Stomach (tissue), 9 donors: ENCODE data around the gene IL36RN. TPM values are rescaled to one million over a fixed set of nuclear protein-coding genes. Genes with fewer than 3 reads are reported as not detected.

ENCODE experiments used
- DNase-seq, 2 donors: peaks; one replicate each; pipeline versions ENCODE4 v3.0.0 to v3.0.0-alpha.2; 2013 to 2019
- H3K27ac ChIP-seq, 5 donors: fragments of 200-600 bp in 4 of 5; sonication (generic) in 4 of 5; one replicate each; pipeline ENCODE4 v1.5.1; 2013 to 2019; ENCODE audit warnings: mild to moderate bottlenecking in 1 of 5, moderate library complexity in 1 of 5
- H3K27me3 ChIP-seq, 3 donors: fragments of 200-600 bp; sonication (generic); one replicate each; pipeline ENCODE4 v1.5.1; 2017 to 2019; ENCODE audit warnings: mixed run types in 1 of 3
- H3K36me3 ChIP-seq, 4 donors: fragments of 200-600 bp; sonication (generic); 1 replicate in 3 of 4; 2 replicates in 1 of 4; pipeline ENCODE4 v1.5.1; 2016 to 2019
- H3K4me1 ChIP-seq, 4 donors: fragments of 200-600 bp; sonication (generic); one replicate each; pipeline ENCODE4 v1.5.1; 2016 to 2019
- H3K4me3 ChIP-seq, 4 donors: fragments of 200-600 bp; sonication (generic) in 3 of 4; one replicate each; pipeline ENCODE4 v1.5.1; 2016 to 2019; ENCODE audit warnings: mild to moderate bottlenecking in 1 of 4
- H3K9me3 ChIP-seq, 4 donors: fragments of 200-600 bp; sonication (generic); one replicate each; pipeline ENCODE4 v1.5.1; 2016 to 2019
- EP300 ChIP-seq: sonication (generic); formaldehyde crosslinking; IDR thresholded peaks from one replicate; pipeline ENCODE4 v1.6.1; 2017; ENCODE audit warnings: antibody characterized with exemption
- POLR2A ChIP-seq, 4 donors: fragments of 450-650 bp; IDR thresholded peaks; one replicate each; pipeline ENCODE4 v1.6.1; 2016; ENCODE audit warnings: antibody characterized with exemption in 4 of 4, control low read depth in 2 of 4, mild to moderate bottlenecking in 1 of 4, moderate library complexity in 1 of 4
- POLR2AphosphoS5 ChIP-seq, 3 donors: sonication (generic); formaldehyde crosslinking; IDR thresholded peaks; one replicate each; pipeline ENCODE4 v1.6.1; 2016; ENCODE audit warnings: antibody characterized with exemption in 3 of 3
- WGBS, 5 donors: extraction: QIAGEN DNeasy Blood & Tissue Kit in 3 of 5; methylation state at CpG; one replicate each; pipeline versions ENCODE4 v1.1.5 to v1.1.7; 2013 to 2018; 5-methylcytosine and 5-hydroxymethylcytosine counted together
- intact Hi-C: fragments of 100-400 bp; cut with DNase I; formaldehyde crosslinking; loops from one replicate; pipeline ENCODE4 v1.15.1; 2023; ENCODE audit warnings: low total_unique reads
- polyA plus RNA-seq, 3 donors: library from polyadenylated mRNA; stranded (reverse); fragments of 200-250 nt; gene quantifications; one replicate each; pipeline ENCODE4 v1.2.3, GENCODE V29; 2013
- total RNA-seq, 5 donors: library from RNA; depleted of rRNA; stranded (reverse); fragments of >200 nt; gene quantifications; one replicate each; pipeline versions ENCODE4 v1.1.0 to v1.2.3, GENCODE V29; 2014 to 2016
- TF ChIP-seq, protein P1 (sequence below), 7 experiments: fragments of 450-650 bp in 4 of 7; fragments of 200-600 bp in 3 of 7; sonication (generic) in 3 of 7; IDR thresholded peaks; one replicate each; pipeline ENCODE4 v1.5.1; 2016 to 2019; ENCODE audit warnings: antibody characterized with exemption in 7 of 7, control low read depth in 2 of 7, mild to moderate bottlenecking in 1 of 7
- donor health status: healthy with polysubstance abuse.
- donor health status: Bipolar disorder and iron deficiency.
- donor health status: healthy.

The IL36RN gene
- total and polyA plus RNA-seq, 8 donors = 1.8 TPM; not detected in 7

DNA sequence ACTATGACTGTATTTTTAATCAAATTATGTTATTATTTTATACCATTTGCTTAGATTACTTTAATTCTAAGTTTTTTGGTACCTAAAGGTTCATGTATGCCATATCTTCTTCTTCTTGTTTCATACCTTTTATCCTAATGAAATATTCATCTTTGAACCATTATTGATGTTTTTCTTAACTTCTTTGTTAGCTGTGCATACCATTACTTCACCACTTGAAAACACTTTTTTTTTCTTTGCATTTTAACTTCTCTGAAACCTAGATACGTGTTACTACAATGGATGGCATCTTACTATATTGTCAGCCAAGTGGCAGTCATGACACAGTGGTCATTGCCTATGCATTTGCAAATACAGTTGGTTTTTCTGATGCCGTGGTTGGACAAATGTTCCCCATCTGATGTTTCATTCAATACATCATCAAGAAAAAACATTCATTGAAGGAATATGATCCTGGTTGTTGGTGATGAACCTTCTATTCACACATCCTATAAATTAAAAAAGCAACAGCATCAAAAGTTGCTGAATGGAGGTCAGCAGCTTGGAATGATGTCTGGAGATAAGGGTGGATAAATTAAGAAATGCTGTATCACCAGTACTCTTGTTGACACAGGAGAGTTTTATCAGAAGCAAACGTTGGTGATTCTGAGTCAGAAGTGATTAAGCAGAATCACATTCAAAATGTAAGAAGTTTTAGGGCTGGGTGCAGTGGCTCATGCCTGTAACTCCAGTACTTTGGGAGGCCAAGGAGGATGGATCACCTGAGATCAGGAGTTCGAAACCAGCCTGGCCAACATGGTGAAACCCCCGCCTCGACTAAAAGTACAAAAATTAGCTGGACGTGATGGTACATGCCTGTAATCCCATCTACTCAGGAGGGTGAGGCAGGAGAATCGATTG is 46.3 kb upstream of the IL36RN start:
- no peak overlapping the region for H3K27ac ChIP-seq
- no peaks in the 10 kb centered on the region for H3K36me3 ChIP-seq
- DNase-seq = peak in 1 of 2 donors; percentile 50
- H3K9me3 ChIP-seq = no peaks in the 10 kb centered on the region
- no peaks in the 10 kb centered on the region for H3K4me1 ChIP-seq
- no peak overlapping the region for H3K4me3 ChIP-seq
- H3K27me3 ChIP-seq = no peaks in the 10 kb centered on the region
- intact Hi-C loops = no loop called here
- WGBS, 5 donors = 38 to 61% (median 58%) methylated on average over 8 of the region's 8 CpGs
- TF ChIP-seq POLR2A (IDR thresholded peaks at IDR 0.05) (no peak), POLR2AphosphoS5 (IDR thresholded peaks at IDR 0.05) (peak in 2 of 3 donors; percentile 28 to 70), EP300 (no peak)
- TF ChIP-seq, protein P1, sequence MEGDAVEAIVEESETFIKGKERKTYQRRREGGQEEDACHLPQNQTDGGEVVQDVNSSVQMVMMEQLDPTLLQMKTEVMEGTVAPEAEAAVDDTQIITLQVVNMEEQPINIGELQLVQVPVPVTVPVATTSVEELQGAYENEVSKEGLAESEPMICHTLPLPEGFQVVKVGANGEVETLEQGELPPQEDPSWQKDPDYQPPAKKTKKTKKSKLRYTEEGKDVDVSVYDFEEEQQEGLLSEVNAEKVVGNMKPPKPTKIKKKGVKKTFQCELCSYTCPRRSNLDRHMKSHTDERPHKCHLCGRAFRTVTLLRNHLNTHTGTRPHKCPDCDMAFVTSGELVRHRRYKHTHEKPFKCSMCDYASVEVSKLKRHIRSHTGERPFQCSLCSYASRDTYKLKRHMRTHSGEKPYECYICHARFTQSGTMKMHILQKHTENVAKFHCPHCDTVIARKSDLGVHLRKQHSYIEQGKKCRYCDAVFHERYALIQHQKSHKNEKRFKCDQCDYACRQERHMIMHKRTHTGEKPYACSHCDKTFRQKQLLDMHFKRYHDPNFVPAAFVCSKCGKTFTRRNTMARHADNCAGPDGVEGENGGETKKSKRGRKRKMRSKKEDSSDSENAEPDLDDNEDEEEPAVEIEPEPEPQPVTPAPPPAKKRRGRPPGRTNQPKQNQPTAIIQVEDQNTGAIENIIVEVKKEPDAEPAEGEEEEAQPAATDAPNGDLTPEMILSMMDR (IDR thresholded peaks at IDR 0.05) = no peak

DNA sequence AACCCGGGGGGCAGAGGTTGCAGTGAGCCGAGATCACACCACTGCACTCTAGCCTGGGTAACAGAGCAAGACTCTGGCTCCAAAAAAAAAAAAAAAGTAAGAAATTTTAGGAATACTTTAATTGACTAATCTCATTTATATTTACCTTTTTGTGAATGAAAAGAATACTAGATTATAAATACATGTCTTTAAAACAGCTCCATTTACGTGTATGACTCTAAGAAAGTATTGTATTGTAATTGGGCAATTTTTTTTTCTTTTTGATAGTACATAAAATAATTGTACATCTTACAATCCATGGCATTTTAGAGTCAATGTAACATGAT is 45.7 kb upstream of the IL36RN start:
- H3K27ac ChIP-seq = no peak overlapping the region
- no peak overlapping the region for H3K4me3 ChIP-seq
- no peaks in the 10 kb centered on the region for H3K27me3 ChIP-seq
- no peaks in the 10 kb centered on the region for H3K36me3 ChIP-seq
- H3K4me1 ChIP-seq = no peaks in the 10 kb centered on the region
- TF ChIP-seq, protein P1 (IDR thresholded peaks at IDR 0.05) = no peak
- WGBS, 5 donors = 48 to 69% (median 65%) methylated on average over 3 of the region's 3 CpGs
- no peaks in the 10 kb centered on the region for H3K9me3 ChIP-seq
- intact Hi-C loops = no loop called here
- no peak for DNase-seq

DNA sequence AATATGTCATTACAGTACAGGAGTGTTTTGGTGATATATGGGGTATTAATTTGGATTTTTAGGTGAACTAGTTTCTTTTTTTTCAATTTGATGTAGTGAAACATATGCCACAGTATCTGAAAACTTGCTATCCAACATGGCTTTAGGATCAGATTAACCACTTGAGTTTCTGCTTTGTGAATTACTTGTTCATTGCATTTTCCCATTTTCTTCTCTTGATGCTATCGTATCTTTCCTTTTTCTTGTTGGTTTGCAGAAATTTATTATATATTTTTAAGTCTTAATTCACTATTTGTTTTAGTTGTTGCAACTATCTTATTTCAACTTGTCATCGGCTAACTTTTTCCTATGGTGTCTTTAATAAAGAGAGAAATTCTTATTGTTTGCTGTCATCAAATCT is 44.9 kb upstream of the IL36RN start:
- H3K27me3 ChIP-seq = no peaks in the 10 kb centered on the region
- no peaks in the 10 kb centered on the region for H3K9me3 ChIP-seq
- no peaks in the 10 kb centered on the region for H3K36me3 ChIP-seq
- H3K4me1 ChIP-seq = no peaks in the 10 kb centered on the region
- TF ChIP-seq EP300 (no peak), POLR2AphosphoS5 (IDR thresholded peaks at IDR 0.05) (no peak), POLR2A (IDR thresholded peaks at IDR 0.05) (no peak)
- TF ChIP-seq, protein P1 (IDR thresholded peaks at IDR 0.05) = no peak
- no peak overlapping the region for H3K4me3 ChIP-seq
- intact Hi-C loops = no loop called here
- H3K27ac ChIP-seq = no peak overlapping the region
- DNase-seq = no peak
- WGBS, 5 donors = 95 to 99% (median 96%) methylated on average over 2 of the region's 2 CpGs

GRCh38 chr2:113015042-113015441 is 44.0 kb upstream of the IL36RN start:
- H3K27ac ChIP-seq = no peak overlapping the region
- DNase-seq = no peak
- H3K36me3 ChIP-seq = no peaks in the 10 kb centered on the region
- H3K4me1 ChIP-seq = no peaks in the 10 kb centered on the region
- intact Hi-C loops = no loop called here
- H3K4me3 ChIP-seq = no peak overlapping the region
- H3K9me3 ChIP-seq = no peaks in the 10 kb centered on the region
- no peak for TF ChIP-seq POLR2A (IDR thresholded peaks at IDR 0.05)
- TF ChIP-seq, protein P1 (IDR thresholded peaks at IDR 0.05) = no peak
- TF ChIP-seq EP300 = no peak
- TF ChIP-seq POLR2AphosphoS5 (IDR thresholded peaks at IDR 0.05) = no peak
- H3K27me3 ChIP-seq = no peaks in the 10 kb centered on the region
- 83 to 96% (median 91%) methylated on average over 1 of the region's 1 CpG for WGBS, 5 donors
